Lower leg skin (tissue), 3 donors: ENCODE results near the gene CEP112.

Source experiments
- CTCF ChIP-seq, 3 donors: fragments of 450-650 bp; IDR thresholded peaks; one replicate each; pipeline ENCODE4 v1.5.1; 2016; ENCODE audit warnings: antibody characterized with exemption in 3 of 3, mild to moderate bottlenecking in 3 of 3, moderate library complexity in 2 of 3
- POLR2A ChIP-seq, 2 donors: fragments of 450-650 bp; IDR thresholded peaks; one replicate each; pipeline ENCODE4 v1.6.1; 2016 to 2017; ENCODE audit warnings: antibody characterized with exemption in 2 of 2, mild to moderate bottlenecking in 1 of 2, moderate library complexity in 1 of 2

GRCh38 chr17:65627108-65627507, 564.8 kb downstream of the CEP112 start:
- TF ChIP-seq CTCF (IDR thresholded peaks at IDR 0.05) (no peak), POLR2A (IDR thresholded peaks at IDR 0.05) (no peak)
